Calu3 (cell line): ENCODE results near the gene RBM38. TPM values are rescaled to one million over a fixed set of nuclear protein-coding genes. Genes with fewer than 3 reads are reported as not detected.

Source experiments
- BruUV-seq: library from RNA; stranded (reverse); fragments of 400-500 nt; replicated peaks from 2 replicates; lab custom pipeline; 2021; lab: Mats Ljungman, UMichigan
- CTCF ChIA-PET: fragments of 300-600 bp; sonication (Branson Sonifier 250); formaldehyde crosslinking; loops from one replicate; lab custom pipeline; 2022; ENCODE audit warnings: antibody characterized with exemption; lab: Charles Lee
- DNase-seq: peaks from one replicate; pipeline ENCODE4 v3.0.0; 2022
- H3K27ac Mint-ChIP-seq: one replicate; pipeline ENCODE4 v1.8.0; 2022; ENCODE audit warnings: mixed read lengths; ENCODE audit not compliant: unreplicated experiment
- H3K27me3 Mint-ChIP-seq: one replicate; pipeline ENCODE4 v1.8.0; 2022; ENCODE audit warnings: mixed read lengths; ENCODE audit not compliant: unreplicated experiment
- H3K36me3 Mint-ChIP-seq: one replicate; pipeline ENCODE4 v1.8.0; 2022; ENCODE audit warnings: mild to moderate bottlenecking, moderate library complexity, mixed read lengths; ENCODE audit not compliant: insufficient read depth, unreplicated experiment
- H3K4me1 Mint-ChIP-seq: one replicate; pipeline ENCODE4 v1.8.0; 2022; ENCODE audit warnings: mild to moderate bottlenecking, low read depth, mixed read lengths; ENCODE audit not compliant: unreplicated experiment
- H3K4me3 Mint-ChIP-seq: one replicate; pipeline ENCODE4 v1.8.0; 2022; ENCODE audit warnings: mild to moderate bottlenecking, low read depth, moderate library complexity, mixed read lengths; ENCODE audit not compliant: unreplicated experiment
- H3K9me3 Mint-ChIP-seq: one replicate; pipeline ENCODE4 v1.8.0; 2022; ENCODE audit warnings: low read depth, mixed read lengths; ENCODE audit not compliant: unreplicated experiment
- CTCF ChIP-seq: fragments of 200-600 bp; IDR thresholded peaks from one replicate; pipeline ENCODE4 v1.8.0; 2022; ENCODE audit warnings: antibody characterized with exemption; ENCODE audit not compliant: unreplicated experiment
- intact Hi-C: fragments of 100-400 bp; cut with micrococcal nuclease; formaldehyde crosslinking; loops from one replicate; pipeline ENCODE4 v1.10.0; 2022; ENCODE audit not compliant: unreplicated experiment
- total RNA-seq: library from RNA; stranded (reverse); gene quantifications from 2 replicates; pipeline ENCODE4 v1.2.3, GENCODE V29; 2022

RBM38 gene
- total RNA-seq, 1 experiment from 2014 or later: 29.5 TPM

- CTCF ChIA-PET: no interaction called here
- H3K27me3 Mint-ChIP-seq: no peaks in the 10 kb centered on the region
- no peak overlapping the region for H3K4me3 Mint-ChIP-seq
- no peaks in the 10 kb centered on the region for H3K9me3 Mint-ChIP-seq
- BruUV-seq: no TSS peak
- intact Hi-C loops: no loop called here
- no peak for DNase-seq
- no peaks in the 10 kb centered on the region for H3K4me1 Mint-ChIP-seq
- H3K36me3 Mint-ChIP-seq: peaks cover 49% of the 10 kb centered on the region
- TF ChIP-seq CTCF: no peak
- H3K27ac Mint-ChIP-seq: no peak overlapping the region
Observed at GRCh38 chr20:57379263-57379647, 11.9 kb upstream of the RBM38 start.

DNA sequence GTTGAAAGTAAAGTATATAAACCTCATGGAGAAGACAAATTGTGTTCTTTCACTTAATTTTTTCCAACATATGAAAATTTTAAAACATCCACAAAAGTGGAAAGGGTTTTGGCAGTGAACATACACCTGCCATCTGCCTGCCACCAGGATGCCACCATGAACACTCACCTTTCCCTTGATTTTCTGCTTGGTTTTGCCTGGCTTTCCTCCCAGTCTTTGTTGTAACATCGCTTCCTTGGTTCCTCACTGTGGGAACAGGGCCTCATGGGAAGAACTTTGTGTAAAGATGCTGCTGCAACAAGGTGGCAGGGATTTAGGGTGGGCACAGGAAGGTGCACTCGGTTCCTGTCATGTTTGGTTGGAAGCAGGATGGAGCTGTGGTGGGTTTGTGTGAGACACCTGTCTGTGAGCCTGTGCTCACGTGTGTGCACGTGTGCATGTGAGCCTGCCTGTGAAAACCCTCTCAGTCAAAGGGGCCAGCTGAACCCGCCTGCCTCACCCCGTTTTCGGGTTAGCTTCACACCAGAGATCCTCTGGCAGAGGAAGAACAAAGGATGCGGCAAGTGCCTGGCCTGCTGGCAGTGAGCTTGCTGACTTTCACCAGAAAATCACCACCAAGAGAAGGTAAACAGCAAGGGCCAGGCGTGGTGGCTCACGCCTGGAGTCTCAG, 11.0 kb upstream of the RBM38 start:
- intact Hi-C loops: loop anchor here (10.0 kb wide), 1 partner anchor 215 kb away; no protein-coding TSS in a partner anchor
- H3K4me3 Mint-ChIP-seq: no peak overlapping the region
- BruUV-seq: no TSS peak
- no peaks in the 10 kb centered on the region for H3K9me3 Mint-ChIP-seq
- CTCF ChIA-PET: interaction anchor here (0.5 kb wide), 1 partner anchor 155 kb away, joined by 8 read pairs; no protein-coding TSS in a partner anchor
- no peaks in the 10 kb centered on the region for H3K4me1 Mint-ChIP-seq
- TF ChIP-seq CTCF: no peak
- no peak overlapping the region for H3K27ac Mint-ChIP-seq
- DNase-seq: no peak
- H3K27me3 Mint-ChIP-seq: no peaks in the 10 kb centered on the region
- peaks cover 46% of the 10 kb centered on the region for H3K36me3 Mint-ChIP-seq

DNA sequence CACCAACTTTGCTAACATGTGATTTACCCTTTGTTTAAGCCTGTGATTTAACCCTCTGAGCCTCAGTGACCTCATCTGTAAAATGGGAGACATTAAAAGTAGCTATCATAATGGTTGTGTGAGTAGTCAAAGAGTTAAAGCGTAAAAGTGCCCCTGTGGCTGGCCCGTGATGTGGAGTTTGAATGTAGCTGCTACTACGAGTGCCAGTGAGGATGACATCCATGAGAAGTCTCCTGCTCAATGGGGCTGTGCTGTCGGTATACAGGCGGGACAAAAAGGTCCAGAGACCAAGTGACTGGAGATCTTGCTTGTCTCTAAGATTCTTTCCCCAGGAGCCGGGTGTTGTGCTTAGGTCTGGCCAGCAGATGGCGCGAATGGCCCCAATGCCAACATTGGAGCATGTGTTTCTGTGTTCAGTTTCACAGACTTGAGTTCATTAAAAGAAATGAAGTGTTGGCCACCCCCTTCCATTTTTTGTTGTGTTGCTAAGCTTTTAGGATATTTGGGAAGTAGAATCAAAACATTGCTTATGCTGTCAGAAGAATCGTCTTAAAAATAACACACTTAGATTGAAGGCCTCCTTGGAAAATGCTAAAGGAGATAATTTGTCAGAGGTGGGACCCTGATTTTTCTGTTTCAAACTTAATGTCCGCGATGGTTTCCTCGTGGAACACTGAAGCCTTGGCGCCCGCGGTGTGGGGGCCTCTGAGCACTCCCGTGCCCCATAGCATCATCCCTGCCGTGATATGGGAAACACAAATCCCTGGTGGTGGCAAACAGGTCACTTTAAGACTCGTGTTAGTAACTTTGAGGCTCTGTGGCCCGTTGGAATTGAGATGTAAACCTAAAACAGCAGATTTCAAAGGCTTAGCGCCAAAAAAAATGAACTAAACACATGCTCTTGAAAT, 9.3 kb upstream of the RBM38 start:
- intact Hi-C loops: loop anchor here (1.0 to 10.0 kb wide), 3 partner anchors 37 to 213 kb away; no protein-coding TSS in a partner anchor
- H3K27ac Mint-ChIP-seq: no peak overlapping the region
- H3K27me3 Mint-ChIP-seq: no peaks in the 10 kb centered on the region
- H3K4me1 Mint-ChIP-seq: no peaks in the 10 kb centered on the region
- no peak overlapping the region for H3K4me3 Mint-ChIP-seq
- H3K9me3 Mint-ChIP-seq: no peaks in the 10 kb centered on the region
- peaks cover 33% of the 10 kb centered on the region for H3K36me3 Mint-ChIP-seq
- TSS peak; percentile 4 for BruUV-seq
- CTCF ChIA-PET: interaction anchor here (0.6 to 1.4 kb wide), 3 partner anchors 114 to 1835 kb away, joined by 3 to 6 read pairs (median 4); no protein-coding TSS in a partner anchor
- TF ChIP-seq CTCF: peak; percentile 98
- DNase-seq: peak; percentile 91

DNA sequence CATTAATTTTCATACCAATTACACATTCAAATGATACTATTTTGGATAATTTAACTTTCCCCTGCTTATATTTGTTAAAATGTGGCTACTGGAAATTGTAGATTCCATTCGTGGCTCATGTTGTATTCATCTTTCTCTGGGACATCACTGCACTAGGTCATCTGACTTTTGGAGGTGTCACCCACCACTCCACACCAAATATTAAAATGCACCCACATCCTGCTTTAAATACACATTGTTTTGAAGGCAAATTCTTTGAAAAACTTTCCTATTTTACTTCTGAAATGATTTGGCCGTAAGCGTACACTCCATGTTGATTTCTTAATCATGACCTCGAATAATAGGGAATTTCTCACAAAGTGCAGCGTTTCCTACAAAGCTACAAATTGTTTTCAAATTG, 8.7 kb upstream of the RBM38 start:
- Mint-ChIP-seq H3K27me3 (no peaks in the 10 kb centered on the region), H3K36me3 (peaks cover 27% of the 10 kb centered on the region), H3K4me3 (no peak overlapping the region), H3K9me3 (no peaks in the 10 kb centered on the region), H3K27ac (no peak overlapping the region), H3K4me1 (no peaks in the 10 kb centered on the region)
- no TSS peak for BruUV-seq
- intact Hi-C loops: loop anchor here (2.0 to 10.0 kb wide), 2 partner anchors 36 to 212 kb away; no protein-coding TSS in a partner anchor
- CTCF ChIA-PET: interaction anchor here (1.4 kb wide), 2 partner anchors 113 to 116 kb away, joined by 4 to 6 read pairs; no protein-coding TSS in a partner anchor
- no peak for TF ChIP-seq CTCF
- DNase-seq: no peak
